Effector memory CD8-positive, alpha-beta T cell (primary cell): ENCODE data around the gene ITPRID2.
"Not testable (repeated sequence)": the region's sequence is repeated elsewhere in the genome, so short reads cannot be mapped to it uniquely, and the experiment has no call there.

Source experiments
- ATAC-seq: fragments of 150-1000 bp; cut with Tn5 transposase; replicated peaks from 2 replicates; pipeline ENCODE4 v1.10.0; 2021; ENCODE audit warnings: mild to moderate bottlenecking, moderate library complexity
- DNase-seq, 3 experiments: peaks; one replicate each; pipeline ENCODE4 v3.0.0; 2021
- H3K27ac Mint-ChIP-seq, 2 donors: one replicate each; pipeline ENCODE4 v1.8.0; 2022; ENCODE audit warnings: mild to moderate bottlenecking in 2 of 2, mixed read lengths in 2 of 2, moderate library complexity in 2 of 2
- H3K27me3 Mint-ChIP-seq, 2 donors: one replicate each; pipeline ENCODE4 v1.8.0; 2022; ENCODE audit warnings: mixed read lengths in 2 of 2
- H3K36me3 Mint-ChIP-seq: one replicate; pipeline ENCODE4 v1.8.0; 2022; ENCODE audit warnings: mild to moderate bottlenecking, moderate library complexity, mixed read lengths; ENCODE audit not compliant: insufficient read depth
- H3K4me1 Mint-ChIP-seq, 2 donors: one replicate each; pipeline ENCODE4 v1.8.0; 2022; ENCODE audit warnings: low read depth in 2 of 2, mixed read lengths in 2 of 2
- H3K4me3 Mint-ChIP-seq, 2 donors: one replicate each; pipeline ENCODE4 v1.8.0; 2022; ENCODE audit warnings: mild to moderate bottlenecking in 2 of 2, mixed read lengths in 2 of 2, moderate library complexity in 2 of 2
- H3K9me3 Mint-ChIP-seq, 2 donors: one replicate each; pipeline ENCODE4 v1.8.0; 2022; ENCODE audit warnings: mixed read lengths in 2 of 2

ITPRID2 gene

GRCh38 chr2:181948227-181948626 lies 56.7 kb downstream of the ITPRID2 start:
- Mint-ChIP-seq H3K4me3 (no peak overlapping the region), H3K9me3 (no peaks in the 10 kb centered on the region), H3K27me3 (peaks cover 38 to 45% of the 10 kb centered on the region in 2 donors), H3K27ac (no peak overlapping the region), H3K36me3 (no peaks in the 10 kb centered on the region), H3K4me1 (no peaks in the 10 kb centered on the region)
- no peak for ATAC-seq
- no peak for DNase-seq

- no peak overlapping the region for H3K4me3 Mint-ChIP-seq
- H3K27me3 Mint-ChIP-seq, result peaks cover 44 to 46% of the 10 kb centered on the region in 2 donors
- peaks cover 3 to 7% of the 10 kb centered on the region in 2 donors for H3K4me1 Mint-ChIP-seq
- ATAC-seq (no peak), DNase-seq (no peak)
- no peaks in the 10 kb centered on the region for H3K9me3 Mint-ChIP-seq
- H3K36me3 Mint-ChIP-seq, result no peaks in the 10 kb centered on the region
- no peak overlapping the region for H3K27ac Mint-ChIP-seq
These were observed 57.5 kb downstream of the ITPRID2 start for GRCh38 chr2:181949047-181949446.

- H3K4me1 Mint-ChIP-seq, result peaks cover 3 to 12% of the 10 kb centered on the region in 2 donors
- no peaks in the 10 kb centered on the region for H3K9me3 Mint-ChIP-seq
- H3K4me3 Mint-ChIP-seq, result no peak overlapping the region
- ATAC-seq, result no peak
- peaks cover 38 to 40% of the 10 kb centered on the region in 2 donors for H3K27me3 Mint-ChIP-seq
- H3K27ac Mint-ChIP-seq, result no peak overlapping the region
- DNase-seq, result no peak
- H3K36me3 Mint-ChIP-seq, result no peaks in the 10 kb centered on the region
These were observed 61.1 kb downstream of the ITPRID2 start for GRCh38 chr2:181952404-181953226.

GRCh38 chr2:181953881-181954537 lies 62.5 kb downstream of the ITPRID2 start:
- peak overlapping the region; percentile 19 to 52 for H3K4me3 Mint-ChIP-seq
- ATAC-seq (peak; percentile 83), DNase-seq (peak; percentile 49 to 55 (median 51))
- H3K4me1 Mint-ChIP-seq, result peaks cover 3 to 12% of the 10 kb centered on the region in 2 donors
- H3K36me3 Mint-ChIP-seq, result no peaks in the 10 kb centered on the region
- H3K9me3 Mint-ChIP-seq, result no peaks in the 10 kb centered on the region
- no peak overlapping the region for H3K27ac Mint-ChIP-seq
- peaks cover 32 to 40% of the 10 kb centered on the region in 2 donors for H3K27me3 Mint-ChIP-seq

- Mint-ChIP-seq H3K4me3 (peak overlapping the region; percentile 19 to 52), H3K27ac (no peak overlapping the region), H3K4me1 (peaks cover 3 to 12% of the 10 kb centered on the region in 2 donors), H3K36me3 (no peaks in the 10 kb centered on the region), H3K27me3 (peaks cover 27 to 40% of the 10 kb centered on the region in 2 donors), H3K9me3 (no peaks in the 10 kb centered on the region)
- DNase-seq (no peak), ATAC-seq (no peak)
These were observed 63.0 kb downstream of the ITPRID2 start for GRCh38 chr2:181954538-181954883.

GRCh38 chr2:181955010-181955409 lies 63.5 kb downstream of the ITPRID2 start:
- H3K4me3 Mint-ChIP-seq, result no peak overlapping the region
- no peak overlapping the region for H3K27ac Mint-ChIP-seq
- H3K36me3 Mint-ChIP-seq, result no peaks in the 10 kb centered on the region
- ATAC-seq (no peak), DNase-seq (no peak)
- H3K4me1 Mint-ChIP-seq, result peaks cover 3 to 12% of the 10 kb centered on the region in 2 donors
- H3K27me3 Mint-ChIP-seq, result peaks cover 22 to 44% of the 10 kb centered on the region in 2 donors
- no peaks in the 10 kb centered on the region for H3K9me3 Mint-ChIP-seq

- peaks cover 3 to 12% of the 10 kb centered on the region in 2 donors for H3K4me1 Mint-ChIP-seq
- H3K27me3 Mint-ChIP-seq, result peaks cover 28 to 46% of the 10 kb centered on the region in 2 donors
- not testable (repeated sequence) for DNase-seq, H3K4me3 Mint-ChIP-seq, H3K36me3 Mint-ChIP-seq, H3K9me3 Mint-ChIP-seq, ATAC-seq, H3K27ac Mint-ChIP-seq
These were observed 64.3 kb downstream of the ITPRID2 start for GRCh38 chr2:181955866-181956265.

- peaks cover 45 to 57% of the 10 kb centered on the region in 2 donors for H3K27me3 Mint-ChIP-seq
- no peaks in the 10 kb centered on the region for H3K9me3 Mint-ChIP-seq
- H3K36me3 Mint-ChIP-seq, result no peaks in the 10 kb centered on the region
- H3K4me3 Mint-ChIP-seq, result no peak overlapping the region
- peaks cover 3 to 12% of the 10 kb centered on the region in 2 donors for H3K4me1 Mint-ChIP-seq
- no peak for ATAC-seq
- no peak for DNase-seq
- no peak overlapping the region for H3K27ac Mint-ChIP-seq
These were observed 66.1 kb downstream of the ITPRID2 start for GRCh38 chr2:181957668-181958067.

- H3K9me3 Mint-ChIP-seq, result no peaks in the 10 kb centered on the region
- no peaks in the 10 kb centered on the region for H3K36me3 Mint-ChIP-seq
- ATAC-seq (no peak), DNase-seq (no peak)
- H3K4me3 Mint-ChIP-seq, result no peak overlapping the region
- peaks cover 37 to 51% of the 10 kb centered on the region in 2 donors for H3K27me3 Mint-ChIP-seq
- H3K27ac Mint-ChIP-seq, result no peak overlapping the region
- H3K4me1 Mint-ChIP-seq, result peaks cover under 1 to 8% of the 10 kb centered on the region in 2 donors
These were observed 67.2 kb downstream of the ITPRID2 start for GRCh38 chr2:181958726-181959125.

GRCh38 chr2:181959508-181959907 lies 68.0 kb downstream of the ITPRID2 start:
- Mint-ChIP-seq H3K9me3 (no peaks in the 10 kb centered on the region), H3K27me3 (peaks cover 36 to 53% of the 10 kb centered on the region in 2 donors), H3K27ac (no peak overlapping the region), H3K4me3 (no peak overlapping the region), H3K36me3 (no peaks in the 10 kb centered on the region), H3K4me1 (peaks cover 0 to under 1% of the 10 kb centered on the region in 2 donors)
- DNase-seq (no peak), ATAC-seq (no peak)

- not testable (repeated sequence) for H3K27ac Mint-ChIP-seq, ATAC-seq, H3K4me1 Mint-ChIP-seq, DNase-seq, H3K4me3 Mint-ChIP-seq, H3K9me3 Mint-ChIP-seq, H3K36me3 Mint-ChIP-seq
- peaks cover 36 to 51% of the 10 kb centered on the region in 2 donors for H3K27me3 Mint-ChIP-seq
These were observed 69.6 kb downstream of the ITPRID2 start for GRCh38 chr2:181961167-181961566.

GRCh38 chr2:181962142-181962541 lies 70.6 kb downstream of the ITPRID2 start:
- H3K27ac Mint-ChIP-seq, result no peak overlapping the region
- H3K4me3 Mint-ChIP-seq, result no peak overlapping the region
- H3K4me1 Mint-ChIP-seq, result no peaks in the 10 kb centered on the region
- ATAC-seq, result no peak
- H3K9me3 Mint-ChIP-seq, result no peaks in the 10 kb centered on the region
- H3K27me3 Mint-ChIP-seq, result peaks cover 35 to 45% of the 10 kb centered on the region in 2 donors
- no peaks in the 10 kb centered on the region for H3K36me3 Mint-ChIP-seq
- no peak for DNase-seq

GRCh38 chr2:181970160-181970794 lies 78.7 kb downstream of the ITPRID2 start:
- H3K4me3 Mint-ChIP-seq, result no peak overlapping the region
- H3K9me3 Mint-ChIP-seq, result peaks cover 5 to 9% of the 10 kb centered on the region in 2 donors
- ATAC-seq, result no peak
- H3K36me3 Mint-ChIP-seq, result no peaks in the 10 kb centered on the region
- H3K4me1 Mint-ChIP-seq, result peaks cover 0 to 3% of the 10 kb centered on the region in 2 donors
- no peak overlapping the region for H3K27ac Mint-ChIP-seq
- H3K27me3 Mint-ChIP-seq, result peaks cover 45 to 56% of the 10 kb centered on the region in 2 donors
- DNase-seq, result no peak
